Measurements from ENCODE around the gene MYB.

GRCh38 chr6:135254471-135254870 is 73.4 kb downstream of the MYB start:
- TF ChIP-seq POLR2AphosphoS5 (IDR thresholded peaks at IDR 0.05; ENCODE audit: low read depth, low read length), result no peak
- TF ChIP-seq POLR2A (IDR thresholded peaks at IDR 0.05; ENCODE audit: low read depth, low read length), result no peak
- TF ChIP-seq TAF1 (IDR thresholded peaks at IDR 0.05; ENCODE audit: low read depth, low read length), result no peak
- TF ChIP-seq SPI1 (IDR thresholded peaks at IDR 0.05; ENCODE audit: low read depth, low read length), result no peak
